ENCODE measurements around the gene CDKN1C. TPM values are rescaled to one million over a fixed set of nuclear protein-coding genes. Genes with fewer than 3 reads are reported as not detected.

Gene CDKN1C
- total RNA-seq, 1 experiment from 2014 or later = 12.9 TPM

DNA sequence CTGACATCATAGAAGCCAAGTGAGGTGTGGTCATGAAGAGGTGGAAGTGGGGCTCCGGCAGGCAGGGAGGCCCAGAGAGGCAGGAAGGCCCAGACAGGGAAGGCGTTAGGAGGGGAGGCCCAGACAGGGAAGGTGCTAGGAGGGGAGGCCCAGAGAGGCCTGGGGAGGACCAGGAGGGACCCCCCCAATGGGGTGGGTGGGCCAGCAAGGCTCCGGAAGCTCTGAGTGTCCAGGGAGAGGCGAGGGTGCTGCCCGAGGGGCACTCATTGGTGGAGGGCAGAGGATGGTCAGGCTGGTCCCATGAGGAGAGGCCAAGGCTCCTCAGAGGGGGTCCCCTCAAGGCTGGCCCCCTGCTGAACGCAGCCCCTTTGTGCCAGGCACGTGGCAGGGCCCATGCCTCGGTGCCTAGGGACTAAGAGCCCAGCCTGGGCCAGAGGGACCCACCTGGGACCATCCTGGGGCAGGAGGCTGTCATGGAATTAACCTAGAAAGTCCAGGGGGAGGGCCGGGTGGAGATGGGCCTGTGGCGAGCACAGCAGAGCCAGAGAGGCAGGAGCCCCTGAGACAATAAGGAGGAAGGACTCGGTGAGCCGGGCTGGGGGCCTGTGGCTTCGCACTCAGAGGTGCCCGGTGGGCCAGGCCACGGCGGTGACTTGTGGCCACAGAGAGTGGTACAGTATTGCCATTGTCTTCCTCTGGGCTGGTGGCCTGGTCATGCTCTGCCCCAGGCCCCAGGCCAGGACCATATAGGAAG, 31.5 kb upstream of the CDKN1C start:
- H3K27ac ChIP-seq (ENCODE audit: low read length) = no peak overlapping the region
- CTCF ChIA-PET = no interaction called here
- H3K27me3 ChIP-seq (ENCODE audit: low read length) = no peaks in the 10 kb centered on the region
- no peak overlapping the region for H3K4me3 ChIP-seq (ENCODE audit: low read length)
- peaks cover 18% of the 10 kb centered on the region for H3K4me1 ChIP-seq (ENCODE audit: insufficient read depth, low read length)
- no peak for ATAC-seq
- TF ChIP-seq EZH2 (IDR thresholded peaks at IDR 0.05; ENCODE audit: low read length, unreplicated experiment) (no peak), EZH2phosphoT487 (IDR thresholded peaks at IDR 0.05; ENCODE audit: borderline replicate concordance, low read length) (no peak)
- TF ChIP-seq, protein P1, sequence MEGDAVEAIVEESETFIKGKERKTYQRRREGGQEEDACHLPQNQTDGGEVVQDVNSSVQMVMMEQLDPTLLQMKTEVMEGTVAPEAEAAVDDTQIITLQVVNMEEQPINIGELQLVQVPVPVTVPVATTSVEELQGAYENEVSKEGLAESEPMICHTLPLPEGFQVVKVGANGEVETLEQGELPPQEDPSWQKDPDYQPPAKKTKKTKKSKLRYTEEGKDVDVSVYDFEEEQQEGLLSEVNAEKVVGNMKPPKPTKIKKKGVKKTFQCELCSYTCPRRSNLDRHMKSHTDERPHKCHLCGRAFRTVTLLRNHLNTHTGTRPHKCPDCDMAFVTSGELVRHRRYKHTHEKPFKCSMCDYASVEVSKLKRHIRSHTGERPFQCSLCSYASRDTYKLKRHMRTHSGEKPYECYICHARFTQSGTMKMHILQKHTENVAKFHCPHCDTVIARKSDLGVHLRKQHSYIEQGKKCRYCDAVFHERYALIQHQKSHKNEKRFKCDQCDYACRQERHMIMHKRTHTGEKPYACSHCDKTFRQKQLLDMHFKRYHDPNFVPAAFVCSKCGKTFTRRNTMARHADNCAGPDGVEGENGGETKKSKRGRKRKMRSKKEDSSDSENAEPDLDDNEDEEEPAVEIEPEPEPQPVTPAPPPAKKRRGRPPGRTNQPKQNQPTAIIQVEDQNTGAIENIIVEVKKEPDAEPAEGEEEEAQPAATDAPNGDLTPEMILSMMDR (conservative IDR thresholded peaks at IDR 0.05; ENCODE audit: low read depth, low read length) = no peak
- no peaks in the 10 kb centered on the region for H4K20me1 ChIP-seq (ENCODE audit: low read length)
- H3K9me2 ChIP-seq (replicated peaks; ENCODE audit: low read length) = no peaks in the 10 kb centered on the region
- BruUV-seq (replicated peaks) = no TSS peak
- H3F3A ChIP-seq (ENCODE audit: low read length, unreplicated experiment) = no peaks in the 10 kb centered on the region
- POLR2A ChIA-PET (ENCODE audit: unreplicated experiment) = no interaction called here
- no peak overlapping the region for H2AFZ ChIP-seq (ENCODE audit: low read length)
- intact Hi-C loops (cut with micrococcal nuclease) = no loop called here
- no peak for DNase-seq
- H3K4me2 ChIP-seq (ENCODE audit: low read length) = no peak overlapping the region
- H3K79me2 ChIP-seq (ENCODE audit: low read length) = no peaks in the 10 kb centered on the region
- no peak overlapping the region for H3K9ac ChIP-seq (ENCODE audit: low read length)
- H3K9me3 ChIP-seq (ENCODE audit: low read length) = no peaks in the 10 kb centered on the region
- H3K36me3 ChIP-seq (ENCODE audit: low read depth, low read length) = no peaks in the 10 kb centered on the region

- intact Hi-C loops (cut with micrococcal nuclease) = no loop called here
- Histone ChIP-seq H3K79me2 (ENCODE audit: low read length) (no peaks in the 10 kb centered on the region), H3K9me3 (ENCODE audit: low read length) (no peaks in the 10 kb centered on the region), H3K4me2 (ENCODE audit: low read length) (no peak overlapping the region), H3F3A (ENCODE audit: low read length, unreplicated experiment) (no peaks in the 10 kb centered on the region), H3K27me3 (ENCODE audit: low read length) (no peaks in the 10 kb centered on the region), H3K36me3 (ENCODE audit: low read depth, low read length) (no peaks in the 10 kb centered on the region), H3K27ac (ENCODE audit: low read length) (no peak overlapping the region), H2AFZ (ENCODE audit: low read length) (no peak overlapping the region), H3K4me3 (ENCODE audit: low read length) (no peak overlapping the region), H3K9ac (ENCODE audit: low read length) (no peak overlapping the region), H4K20me1 (ENCODE audit: low read length) (no peaks in the 10 kb centered on the region), H3K4me1 (ENCODE audit: insufficient read depth, low read length) (peaks cover 26% of the 10 kb centered on the region), H3K9me2 (replicated peaks; ENCODE audit: low read length) (no peaks in the 10 kb centered on the region)
- no peak for ATAC-seq
- no peak for TF ChIP-seq EZH2phosphoT487 (IDR thresholded peaks at IDR 0.05; ENCODE audit: borderline replicate concordance, low read length)
- no peak for TF ChIP-seq EZH2 (IDR thresholded peaks at IDR 0.05; ENCODE audit: low read length, unreplicated experiment)
- TF ChIP-seq, protein P1 (conservative IDR thresholded peaks at IDR 0.05; ENCODE audit: low read depth, low read length) = no peak
- ChIA-PET CTCF (no interaction called here), POLR2A (ENCODE audit: unreplicated experiment) (no interaction called here)
- DNase-seq = no peak
- BruUV-seq (replicated peaks) = no TSS peak
These were observed 30.7 kb upstream of the CDKN1C start for GRCh38 chr11:2916114-2916891.

DNA sequence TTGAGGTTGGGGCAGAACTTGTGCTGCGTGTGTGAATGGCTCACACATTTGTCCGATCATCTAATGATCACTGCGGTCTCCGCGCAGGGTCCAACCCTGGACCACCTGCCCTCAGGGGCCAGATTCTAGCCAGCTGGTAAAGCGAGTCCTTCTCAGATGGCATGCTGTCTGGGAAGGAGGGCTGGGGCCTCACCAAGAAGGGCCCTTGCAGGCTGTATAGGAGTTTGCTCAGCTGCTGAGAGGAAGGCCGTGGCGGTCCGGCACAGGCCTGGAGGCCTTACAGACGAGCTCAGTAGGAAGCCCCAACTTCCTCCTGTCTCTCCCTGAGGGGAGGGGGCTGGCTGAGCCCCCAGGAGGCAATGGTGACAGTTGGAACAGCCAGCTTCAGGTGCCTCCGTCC, 29.9 kb upstream of the CDKN1C start:
- Histone ChIP-seq H3K9me3 (ENCODE audit: low read length) (no peaks in the 10 kb centered on the region), H3K4me3 (ENCODE audit: low read length) (no peak overlapping the region), H3K36me3 (ENCODE audit: low read depth, low read length) (no peaks in the 10 kb centered on the region), H2AFZ (ENCODE audit: low read length) (no peak overlapping the region), H3K27me3 (ENCODE audit: low read length) (no peaks in the 10 kb centered on the region), H3K79me2 (ENCODE audit: low read length) (no peaks in the 10 kb centered on the region), H3K9me2 (replicated peaks; ENCODE audit: low read length) (no peaks in the 10 kb centered on the region), H3K4me1 (ENCODE audit: insufficient read depth, low read length) (peaks cover 27% of the 10 kb centered on the region), H4K20me1 (ENCODE audit: low read length) (no peaks in the 10 kb centered on the region), H3K9ac (ENCODE audit: low read length) (no peak overlapping the region), H3K4me2 (ENCODE audit: low read length) (no peak overlapping the region), H3F3A (ENCODE audit: low read length, unreplicated experiment) (no peaks in the 10 kb centered on the region), H3K27ac (ENCODE audit: low read length) (no peak overlapping the region)
- ChIA-PET CTCF (no interaction called here), POLR2A (ENCODE audit: unreplicated experiment) (no interaction called here)
- intact Hi-C loops (cut with micrococcal nuclease) = no loop called here
- BruUV-seq (replicated peaks) = no TSS peak
- no peak for ATAC-seq
- TF ChIP-seq EZH2phosphoT487 (IDR thresholded peaks at IDR 0.05; ENCODE audit: borderline replicate concordance, low read length) = no peak
- TF ChIP-seq, protein P1 (conservative IDR thresholded peaks at IDR 0.05; ENCODE audit: low read depth, low read length) = no peak
- no peak for TF ChIP-seq EZH2 (IDR thresholded peaks at IDR 0.05; ENCODE audit: low read length, unreplicated experiment)
- no peak for DNase-seq
